ENCODE measurements around the gene RNF213.
"Not testable (repeated sequence)": the region's sequence is repeated elsewhere in the genome, so short reads cannot be mapped to it uniquely, and the experiment has no call there.

RNF213 gene

DNA sequence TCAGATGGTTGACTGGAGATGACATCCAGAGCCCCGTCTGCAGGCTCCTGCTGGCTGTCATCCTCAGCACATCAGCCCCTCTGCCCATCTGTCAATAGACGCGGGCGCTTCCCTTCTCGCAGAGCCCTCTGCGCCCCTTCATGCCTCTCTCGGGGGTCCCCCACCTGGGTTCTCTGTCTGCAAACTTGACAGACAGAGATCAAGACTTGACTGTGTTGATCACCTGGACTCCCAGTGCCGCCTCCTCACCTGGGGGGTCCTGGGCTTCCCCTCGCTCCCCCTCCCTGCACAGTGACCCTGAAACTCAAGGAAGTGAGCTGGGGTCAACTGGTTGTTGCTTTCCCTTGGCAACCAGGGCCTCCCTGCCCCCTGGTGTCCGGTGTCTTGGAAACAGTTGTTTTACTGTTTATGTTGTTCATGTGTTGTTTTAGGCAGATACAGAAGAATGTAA lies 31.9 kb downstream of the RNF213 start:
- no peak for DNase-seq (ENCODE audit: low read depth, low spot score)

- DNase-seq (ENCODE audit: low read depth, low spot score) = no peak
Observed at GRCh38 chr17:80294210-80294609, 33.6 kb downstream of the RNF213 start.

DNA sequence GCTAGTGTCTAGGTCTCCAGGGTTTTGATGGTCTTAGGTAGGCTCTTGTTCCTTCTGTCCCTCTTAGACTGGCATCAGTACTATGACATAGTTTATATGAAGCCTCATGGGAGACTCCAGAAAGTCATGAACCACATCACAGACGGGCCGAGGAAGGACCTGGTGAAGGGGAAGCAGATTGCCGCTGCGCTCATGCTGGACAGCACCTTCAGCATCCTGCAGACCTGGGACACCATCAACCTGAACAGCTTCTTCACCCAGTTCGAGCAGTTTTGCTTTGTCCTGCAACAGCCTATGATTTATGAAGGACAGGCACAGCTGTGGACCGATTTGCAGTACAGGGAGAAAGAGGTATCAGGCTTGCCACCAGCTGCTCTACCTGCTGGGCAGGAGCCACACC lies 34.0 kb downstream of the RNF213 start:
- DNase-seq (ENCODE audit: low read depth, low spot score) = no peak

DNA sequence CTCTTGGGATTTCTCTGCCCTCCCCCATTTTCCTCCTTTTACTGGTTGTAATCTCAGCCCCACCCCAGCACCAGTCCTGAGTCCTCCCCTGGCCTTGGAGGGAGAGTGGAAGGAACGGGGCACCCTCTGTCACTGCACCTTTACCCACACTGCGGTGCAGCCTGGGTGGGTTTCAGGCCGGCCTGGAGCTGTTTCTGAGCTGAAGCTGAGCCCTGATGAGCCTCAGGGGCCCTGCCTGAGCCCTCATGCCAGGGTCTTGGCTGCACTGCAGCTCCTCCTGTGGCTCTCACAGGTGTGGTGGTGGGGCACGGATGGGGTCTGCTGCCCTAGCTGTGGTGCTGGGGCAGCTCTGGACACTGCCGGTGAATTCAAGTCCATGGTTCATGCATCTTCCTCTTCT lies 34.5 kb downstream of the RNF213 start:
- no peak for DNase-seq (ENCODE audit: low read depth, low spot score)

- no peak for DNase-seq (ENCODE audit: low read depth, low spot score)
Observed at GRCh38 chr17:80295559-80295958, 34.9 kb downstream of the RNF213 start.

- DNase-seq (ENCODE audit: low read depth, low spot score) = no peak
Observed at GRCh38 chr17:80296221-80296620, 35.6 kb downstream of the RNF213 start.

- no peak for DNase-seq (ENCODE audit: low read depth, low spot score)
Observed at GRCh38 chr17:80297996-80298560, 37.4 kb downstream of the RNF213 start.

DNA sequence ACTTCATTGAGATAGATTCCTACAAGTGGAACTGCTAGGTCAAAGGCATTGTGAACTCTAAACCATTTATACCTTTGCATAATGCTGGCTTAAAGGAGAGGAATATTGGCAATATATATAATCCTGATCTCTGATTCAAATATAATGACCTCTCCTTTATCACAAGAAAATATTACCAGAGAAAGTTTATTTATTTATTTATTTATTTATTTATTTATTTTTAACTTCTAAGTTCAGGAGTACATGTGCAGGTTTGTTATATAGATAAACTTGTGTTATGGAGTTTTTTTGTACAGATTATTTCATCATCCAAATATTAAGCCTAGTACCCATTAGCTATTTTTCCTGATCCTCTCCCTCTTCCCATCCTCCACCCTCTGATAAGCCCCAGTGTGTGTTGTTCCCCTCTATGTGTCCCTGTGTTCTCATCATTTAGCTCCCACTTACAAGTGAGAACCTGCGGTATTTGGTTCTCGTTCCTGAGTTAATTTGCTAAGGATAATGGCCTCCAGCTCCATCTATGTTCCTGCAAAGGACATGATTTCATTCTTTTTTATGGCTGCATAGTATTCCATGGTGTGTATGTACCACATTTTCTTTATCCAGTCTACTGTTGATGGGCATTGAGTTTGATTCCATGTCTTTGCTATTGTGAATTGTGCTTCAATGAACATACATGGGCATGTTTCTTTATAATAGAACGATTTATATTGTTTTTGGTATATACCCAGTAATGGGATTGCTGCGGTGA lies 38.9 kb downstream of the RNF213 start:
- DNase-seq (ENCODE audit: low read depth, low spot score) = not testable (repeated sequence)

GRCh38 chr17:80300756-80301155 lies 40.1 kb downstream of the RNF213 start:
- not testable (repeated sequence) for DNase-seq (ENCODE audit: low read depth, low spot score)

DNA sequence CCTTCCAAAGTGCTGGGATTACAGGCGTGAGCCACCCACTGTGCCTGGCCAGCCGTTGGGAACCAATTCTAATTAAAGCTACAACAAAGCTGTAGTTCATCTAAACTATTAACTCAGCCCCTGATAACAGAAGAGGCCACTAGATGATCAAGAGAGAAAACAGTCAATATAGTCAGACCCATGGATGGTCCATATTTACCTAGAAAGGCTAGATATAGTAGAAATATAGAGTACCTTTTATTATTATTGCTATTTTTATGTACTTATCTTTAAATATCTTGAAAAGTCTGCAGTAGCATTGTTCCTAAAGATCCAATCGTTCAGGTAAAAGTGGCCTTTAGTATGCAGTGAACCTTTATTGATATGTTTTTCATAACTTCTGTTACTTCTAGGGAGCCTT lies 43.2 kb downstream of the RNF213 start:
- DNase-seq (ENCODE audit: low read depth, low spot score) = no peak

- no peak for DNase-seq (ENCODE audit: low read depth, low spot score)
Observed at GRCh38 chr17:80307994-80308691, 47.5 kb downstream of the RNF213 start.

GRCh38 chr17:80308692-80309517 lies 48.3 kb downstream of the RNF213 start:
- no peak for DNase-seq (ENCODE audit: low read depth, low spot score)

DNA sequence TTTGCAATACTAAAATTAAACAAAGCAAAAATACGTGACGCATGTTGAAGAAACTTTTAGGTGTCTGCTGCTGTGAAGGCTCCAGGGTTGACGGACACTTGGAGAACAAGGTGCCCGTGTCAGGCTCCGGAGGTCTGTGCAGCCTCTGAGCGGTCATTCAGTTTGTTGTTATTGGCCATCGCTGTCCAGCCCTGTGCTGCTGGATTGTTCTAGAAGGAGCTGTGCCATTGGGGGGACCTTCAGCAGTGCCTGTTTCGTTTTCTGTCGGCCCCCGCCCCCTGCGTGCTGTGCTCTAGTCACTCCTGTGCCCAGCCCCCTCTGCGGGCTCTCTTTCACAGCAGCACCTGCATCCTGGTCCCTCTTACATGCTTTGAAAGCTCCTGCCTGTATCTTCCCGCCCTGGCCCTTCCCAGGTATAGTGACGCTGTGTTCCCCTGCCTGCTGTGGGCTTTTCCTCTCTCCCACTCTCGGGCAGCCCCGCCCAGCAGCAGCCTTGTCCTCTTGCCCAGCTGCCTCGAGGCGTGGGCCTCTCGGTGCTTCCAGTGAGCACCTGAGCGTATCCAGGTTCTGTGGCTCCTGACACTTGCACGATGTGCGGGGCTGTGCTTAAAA lies 50.7 kb downstream of the RNF213 start:
- DNase-seq (ENCODE audit: low read depth, low spot score) = no peak

DNA sequence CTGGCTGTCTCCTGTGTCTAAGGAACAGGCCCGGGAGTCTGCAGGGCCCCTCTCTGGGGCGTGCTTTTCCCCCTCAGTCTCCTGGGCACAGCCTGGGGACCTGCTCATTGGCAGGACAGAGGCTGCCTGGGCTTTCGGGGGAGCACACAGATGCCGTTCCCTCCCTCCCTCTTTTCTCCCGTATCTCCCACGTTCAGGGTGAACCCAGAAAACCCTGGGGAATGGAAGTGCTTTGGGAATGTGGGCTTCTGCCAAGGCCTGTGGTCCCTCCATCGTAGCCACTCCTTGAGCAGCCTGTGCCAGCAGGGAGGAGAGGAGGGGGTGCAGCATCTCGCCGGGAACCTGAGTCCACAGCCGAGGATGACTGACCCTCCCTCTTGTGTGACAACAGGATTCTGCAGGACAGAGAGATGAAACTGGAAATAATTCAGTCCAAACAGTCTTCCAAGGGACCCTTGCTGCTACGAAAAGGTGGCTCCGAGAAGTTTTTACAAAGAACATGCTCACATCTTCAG lies 52.0 kb downstream of the RNF213 start:
- DNase-seq (ENCODE audit: low read depth, low spot score) = no peak

DNA sequence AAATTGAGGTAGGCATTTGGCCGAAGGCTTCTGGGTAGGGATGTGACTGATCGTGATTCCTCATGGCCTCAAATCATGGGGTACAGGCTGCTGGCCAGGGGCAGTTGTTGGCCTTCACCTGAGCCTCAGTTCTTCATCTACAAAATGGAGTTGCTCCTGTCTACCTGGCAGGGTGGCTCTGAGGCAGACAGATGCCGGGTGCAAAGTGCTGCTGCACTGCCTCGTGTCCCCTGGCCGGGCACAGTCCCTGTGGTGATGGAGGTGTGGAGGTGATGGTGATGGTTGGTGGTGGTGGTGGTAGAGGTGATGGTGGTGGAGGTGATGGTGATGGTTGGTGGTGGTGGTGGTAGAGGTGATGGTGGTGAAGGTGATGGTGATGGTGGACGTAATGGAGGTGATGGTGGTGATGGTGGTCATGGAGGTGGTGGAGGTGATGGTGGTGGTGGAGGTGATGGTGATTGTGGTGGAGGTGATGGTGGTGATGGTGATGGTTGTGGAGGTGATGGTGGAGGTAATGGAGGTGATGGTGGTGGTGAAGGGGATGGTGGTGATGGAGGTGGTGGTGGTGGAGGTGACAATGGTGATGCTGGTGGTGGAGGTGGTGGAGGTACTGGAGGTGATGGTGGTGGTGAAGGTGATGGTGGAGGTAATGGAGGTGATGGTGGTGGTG lies 52.6 kb downstream of the RNF213 start:
- DNase-seq (ENCODE audit: low read depth, low spot score) = no peak

DNA sequence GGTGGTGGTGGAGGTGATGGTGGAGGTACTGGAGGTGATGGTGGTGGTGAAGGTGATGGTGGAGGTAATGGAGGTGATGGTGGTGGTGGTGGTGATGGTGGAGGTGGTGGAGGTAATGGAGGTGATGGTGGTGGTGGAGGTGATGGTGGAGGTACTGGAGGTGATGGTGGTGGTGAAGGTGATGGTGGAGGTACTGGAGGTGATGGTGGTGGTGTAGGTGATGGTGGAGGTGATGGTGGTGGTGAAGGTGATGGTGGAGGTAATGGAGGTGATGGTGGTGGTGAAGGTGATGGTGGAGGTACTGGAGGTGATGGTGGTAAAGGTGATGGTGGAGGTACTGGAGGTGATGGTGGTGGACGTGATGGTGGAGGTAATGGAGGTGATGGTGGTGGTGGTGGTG lies 53.3 kb downstream of the RNF213 start:
- DNase-seq (ENCODE audit: low read depth, low spot score) = not testable (repeated sequence)

GRCh38 chr17:80315517-80316182 lies 55.0 kb downstream of the RNF213 start:
- no peak for DNase-seq (ENCODE audit: low read depth, low spot score)

DNA sequence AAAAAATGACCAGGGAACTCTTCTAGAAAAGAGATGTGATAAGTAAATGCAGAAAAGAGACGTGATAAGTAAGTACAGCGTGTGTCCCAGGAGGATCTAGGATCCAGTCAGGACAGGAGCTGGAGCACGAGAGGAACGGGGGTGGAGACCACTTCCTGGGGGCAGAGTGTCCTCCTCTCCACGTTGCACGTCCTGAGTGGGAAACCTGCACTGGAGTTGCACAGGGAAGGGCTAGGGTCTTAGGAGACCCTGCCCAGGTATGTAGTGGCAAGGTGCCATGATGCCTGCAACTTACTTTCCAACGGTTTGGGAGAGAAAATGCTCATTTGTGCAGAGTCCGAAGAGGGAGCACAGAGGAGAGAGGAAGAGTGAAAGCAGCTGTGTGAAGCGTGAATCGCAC lies 55.8 kb downstream of the RNF213 start:
- DNase-seq (ENCODE audit: low read depth, low spot score) = no peak

DNA sequence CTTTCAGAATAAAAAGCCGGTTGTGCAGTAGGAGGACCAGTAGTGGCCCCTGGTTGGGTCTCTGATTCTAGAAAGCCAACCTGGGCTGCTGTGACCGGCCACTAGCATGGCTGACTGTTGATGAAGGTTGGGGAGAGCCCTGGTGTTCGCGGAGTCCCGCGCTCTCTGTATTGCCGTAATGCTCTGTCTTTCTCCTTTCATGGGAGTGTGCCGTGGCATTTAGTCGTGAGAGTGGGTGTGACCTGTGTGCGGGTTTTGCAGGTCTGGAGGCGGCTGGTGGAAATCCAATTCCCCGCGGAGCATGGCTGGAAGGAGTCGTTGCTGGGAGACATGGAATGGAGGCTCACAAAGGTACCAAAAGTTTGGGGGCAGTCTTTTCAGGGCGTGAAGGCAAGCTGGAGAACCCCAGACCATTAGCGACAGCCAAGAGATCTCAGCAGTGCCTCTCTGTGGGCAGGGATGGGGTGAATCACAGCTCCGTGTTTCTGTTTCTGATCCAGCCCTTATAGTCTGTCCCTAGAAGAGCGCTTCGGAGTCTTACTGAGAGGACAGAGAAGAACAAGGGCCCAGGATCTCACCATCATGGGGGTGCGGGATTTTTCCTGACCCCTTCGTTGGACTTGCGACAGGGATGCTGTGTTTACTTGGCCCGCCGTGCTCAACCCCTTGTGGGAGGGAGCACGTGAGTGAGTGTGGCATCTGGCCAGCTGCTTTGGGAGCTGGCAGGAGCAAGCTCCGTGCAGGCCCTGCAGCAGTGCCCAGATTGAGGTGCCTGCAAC lies 56.5 kb downstream of the RNF213 start:
- no peak for DNase-seq (ENCODE audit: low read depth, low spot score)

DNA sequence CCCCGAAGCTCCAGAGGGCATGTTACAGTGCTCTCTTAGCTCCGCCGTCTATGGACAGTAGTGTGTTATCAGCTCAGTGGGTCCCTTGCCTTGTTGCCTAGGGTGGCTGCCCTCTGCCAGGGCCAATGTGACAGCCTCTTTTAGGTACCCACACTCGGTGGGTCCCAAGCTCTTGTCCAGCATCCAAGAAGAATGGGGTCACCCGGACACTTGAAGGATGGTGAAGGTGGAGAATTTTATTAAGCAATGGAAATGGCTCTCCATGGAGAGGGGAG lies 57.0 kb downstream of the RNF213 start:
- no peak for DNase-seq (ENCODE audit: low read depth, low spot score)
